ENCODE results near the gene CISD1.
"Not testable (repeated sequence)": the region's sequence is repeated elsewhere in the genome, so short reads cannot be mapped to it uniquely, and the experiment has no call there.

Gene CISD1

DNA sequence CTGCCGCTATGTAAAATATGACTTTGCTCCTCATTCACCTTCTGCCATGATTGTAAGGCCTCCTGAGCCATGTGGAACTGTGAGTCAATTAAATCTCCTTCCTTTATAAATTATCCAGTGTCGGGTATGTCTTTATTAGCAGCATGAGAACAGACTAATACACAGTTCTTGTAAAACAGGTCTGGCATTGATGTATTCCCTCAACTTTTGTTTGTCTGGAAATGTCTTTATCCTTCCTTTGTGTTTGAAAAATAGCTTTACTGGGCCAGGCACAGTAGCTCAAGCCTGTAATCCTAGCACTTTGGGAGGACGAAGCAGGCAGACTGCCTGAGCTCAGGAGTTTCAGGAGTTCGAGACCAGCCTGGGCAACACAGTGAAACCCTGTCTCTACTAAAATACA, 15.8 kb upstream of the CISD1 start:
- Mint-ChIP-seq H3K4me1 (peaks cover 16 to 42% of the 10 kb centered on the region in 2 donors), H3K9me3 (peaks cover 0 to 6% of the 10 kb centered on the region in 2 donors), H3K4me3 (no peak overlapping the region), H3K27ac (no peak overlapping the region), H3K36me3 (peaks cover 3 to 23% of the 10 kb centered on the region in 2 donors), H3K27me3 (no peaks in the 10 kb centered on the region)
- DNase-seq (no peak), ATAC-seq (replicated peaks) (no peak)

- DNase-seq, result no peak
- peaks cover 0 to 4% of the 10 kb centered on the region in 2 donors for H3K9me3 Mint-ChIP-seq
- no peak overlapping the region for H3K4me3 Mint-ChIP-seq
- peaks cover 1 to 23% of the 10 kb centered on the region in 2 donors for H3K36me3 Mint-ChIP-seq
- H3K27me3 Mint-ChIP-seq, result no peaks in the 10 kb centered on the region
- H3K4me1 Mint-ChIP-seq, result peaks cover 16 to 42% of the 10 kb centered on the region in 2 donors
- no peak for ATAC-seq (replicated peaks)
- no peak overlapping the region for H3K27ac Mint-ChIP-seq
Measured at GRCh38 chr10:58254644-58255043, 14.3 kb upstream of the CISD1 start.

GRCh38 chr10:58256013-58256780, 12.8 kb upstream of the CISD1 start:
- not testable (repeated sequence) for ATAC-seq (replicated peaks); H3K4me3 Mint-ChIP-seq; H3K9me3 Mint-ChIP-seq; H3K27me3 Mint-ChIP-seq; DNase-seq
- Mint-ChIP-seq H3K4me1 (peaks cover 20 to 44% of the 10 kb centered on the region in 2 donors), H3K36me3 (peaks cover 1 to 23% of the 10 kb centered on the region in 2 donors), H3K27ac (peak overlapping the region; percentile 47)

DNA sequence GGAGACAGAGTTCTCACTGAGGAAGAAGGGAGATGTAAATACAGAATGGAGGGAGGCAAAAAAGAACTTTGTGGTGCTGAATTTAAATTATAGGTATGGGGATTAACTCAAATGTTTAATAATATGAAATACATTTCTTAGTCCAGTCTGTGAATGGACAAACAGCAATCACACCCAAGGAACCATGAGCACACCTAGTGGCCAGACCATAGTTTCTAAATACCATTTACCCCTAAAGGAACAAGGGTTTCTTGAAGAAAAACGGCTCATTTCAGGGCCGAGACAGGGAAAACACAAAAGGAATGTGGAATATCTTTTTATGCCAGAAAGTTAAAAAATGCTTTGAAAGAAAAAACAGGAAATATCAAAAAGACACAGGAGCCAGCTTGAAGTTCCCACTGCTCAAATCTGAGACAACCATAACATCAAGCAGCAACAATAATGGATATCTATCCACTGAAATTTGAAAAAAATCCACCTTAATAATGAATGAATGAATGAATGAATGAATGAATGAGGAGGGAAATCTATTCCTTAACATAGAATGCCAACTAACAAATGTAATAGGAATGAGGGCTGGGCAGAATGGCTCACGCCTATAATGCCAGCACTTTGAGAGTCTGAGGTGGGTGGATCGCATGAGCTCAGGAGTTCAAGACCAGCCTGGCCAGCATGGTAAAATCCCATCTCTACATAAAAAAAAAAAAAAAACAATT, 9.8 kb upstream of the CISD1 start:
- Mint-ChIP-seq H3K9me3 (peaks cover 0 to under 1% of the 10 kb centered on the region in 2 donors), H3K27ac (no peak overlapping the region), H3K4me1 (peaks cover 14 to 49% of the 10 kb centered on the region in 2 donors), H3K4me3 (no peak overlapping the region), H3K27me3 (no peaks in the 10 kb centered on the region), H3K36me3 (peaks cover 1 to 13% of the 10 kb centered on the region in 2 donors)
- no peak for DNase-seq
- ATAC-seq (replicated peaks), result no peak

DNA sequence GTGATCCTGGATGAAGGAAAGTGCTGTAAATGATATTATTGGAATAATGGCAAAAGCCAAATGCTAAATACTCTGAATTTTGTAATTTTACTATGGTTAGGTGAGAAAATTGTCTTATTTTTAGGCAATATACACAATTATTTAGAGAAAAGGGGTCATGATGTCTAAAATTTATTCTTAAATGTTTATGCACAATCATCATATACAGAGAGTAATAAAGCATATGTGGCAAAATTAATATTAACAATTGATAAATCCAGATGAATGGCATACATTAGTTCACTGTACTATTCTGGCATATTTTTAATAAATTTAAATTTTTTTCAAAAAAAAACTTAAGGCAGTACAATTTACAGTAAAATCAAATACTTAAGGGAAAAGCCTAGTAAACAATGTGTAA, 8.6 kb upstream of the CISD1 start:
- ATAC-seq (replicated peaks) (no peak), DNase-seq (no peak)
- H3K9me3 Mint-ChIP-seq, result no peaks in the 10 kb centered on the region
- peaks cover 9 to 42% of the 10 kb centered on the region in 2 donors for H3K4me1 Mint-ChIP-seq
- no peak overlapping the region for H3K4me3 Mint-ChIP-seq
- H3K27ac Mint-ChIP-seq, result no peak overlapping the region
- H3K36me3 Mint-ChIP-seq, result peaks cover 1 to 3% of the 10 kb centered on the region in 2 donors
- no peaks in the 10 kb centered on the region for H3K27me3 Mint-ChIP-seq

DNA sequence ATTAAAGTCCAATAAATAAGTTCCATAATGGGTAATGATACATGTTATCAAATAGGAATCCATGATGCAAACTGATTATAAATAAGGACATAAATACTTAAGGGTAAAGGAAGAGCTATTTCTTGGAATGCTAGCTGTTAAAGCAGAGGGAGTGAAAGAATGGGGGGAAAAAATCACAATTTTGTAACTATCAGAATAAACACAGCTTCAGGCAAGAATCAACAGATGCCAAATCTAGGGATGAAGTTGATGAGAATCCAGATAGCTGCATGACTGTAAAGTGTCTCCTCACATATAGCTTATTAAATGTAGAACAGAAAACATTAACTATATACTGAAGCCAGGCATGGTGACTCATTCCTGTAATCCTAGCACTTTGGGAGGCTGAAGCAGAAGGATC, 6.2 kb upstream of the CISD1 start:
- ATAC-seq (replicated peaks) (no peak), DNase-seq (no peak)
- H3K36me3 Mint-ChIP-seq, result peaks cover 1 to 4% of the 10 kb centered on the region in 2 donors
- no peak overlapping the region for H3K27ac Mint-ChIP-seq
- H3K27me3 Mint-ChIP-seq, result no peaks in the 10 kb centered on the region
- H3K4me1 Mint-ChIP-seq, result peaks cover 16 to 46% of the 10 kb centered on the region in 2 donors
- no peaks in the 10 kb centered on the region for H3K9me3 Mint-ChIP-seq
- no peak overlapping the region for H3K4me3 Mint-ChIP-seq

DNA sequence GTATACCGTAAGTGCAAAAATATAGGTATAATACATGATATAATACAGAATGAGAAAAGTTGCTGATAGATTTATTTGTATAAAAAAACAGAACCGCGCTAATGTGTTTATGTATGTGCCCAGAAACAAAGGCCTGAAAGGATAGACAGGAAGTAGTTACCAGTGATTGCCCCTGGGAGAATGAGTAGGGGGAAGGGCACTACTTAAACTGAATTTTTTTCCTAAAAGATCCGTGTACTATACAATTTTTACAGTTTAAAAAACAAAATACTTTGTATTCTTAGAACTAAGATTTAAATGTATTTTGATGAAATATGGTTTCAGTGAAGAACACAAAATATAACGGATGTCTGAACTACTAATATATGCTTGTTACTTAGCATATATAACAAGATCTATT, 4.2 kb upstream of the CISD1 start:
- no peak for DNase-seq
- Mint-ChIP-seq H3K4me3 (no peak overlapping the region), H3K27ac (no peak overlapping the region), H3K9me3 (no peaks in the 10 kb centered on the region), H3K27me3 (no peaks in the 10 kb centered on the region), H3K4me1 (peaks cover 16 to 46% of the 10 kb centered on the region in 2 donors), H3K36me3 (peaks cover 0 to 3% of the 10 kb centered on the region in 2 donors)
- no peak for ATAC-seq (replicated peaks)

DNA sequence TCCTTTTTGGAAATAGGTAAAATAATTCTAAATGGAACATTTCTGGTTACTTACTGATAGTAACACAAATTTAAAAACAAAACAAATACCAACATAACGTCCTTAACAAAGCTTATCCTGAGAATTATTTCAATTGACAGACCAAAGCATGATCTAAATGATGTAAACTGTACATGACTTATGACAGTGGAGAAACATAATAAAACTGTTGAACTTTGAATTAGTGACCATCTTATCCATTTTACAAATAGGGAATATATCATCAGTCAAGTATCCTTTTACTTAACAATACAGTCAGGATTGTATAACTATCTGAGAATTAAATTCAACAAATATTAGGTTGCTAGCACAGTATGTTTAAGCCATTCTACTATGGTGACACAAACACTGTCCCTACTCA, 3.7 kb upstream of the CISD1 start:
- DNase-seq (no peak), ATAC-seq (replicated peaks) (no peak)
- H3K4me3 Mint-ChIP-seq, result no peak overlapping the region
- peaks cover 0 to 3% of the 10 kb centered on the region in 2 donors for H3K36me3 Mint-ChIP-seq
- H3K4me1 Mint-ChIP-seq, result peaks cover 16 to 41% of the 10 kb centered on the region in 2 donors
- H3K9me3 Mint-ChIP-seq, result no peaks in the 10 kb centered on the region
- no peak overlapping the region for H3K27ac Mint-ChIP-seq
- no peaks in the 10 kb centered on the region for H3K27me3 Mint-ChIP-seq

- Mint-ChIP-seq H3K4me3 (peak overlapping the region; percentile 97 to 99), H3K27me3 (no peaks in the 10 kb centered on the region), H3K4me1 (peaks cover 12 to 33% of the 10 kb centered on the region in 2 donors), H3K27ac (peak overlapping the region; percentile 99), H3K9me3 (no peaks in the 10 kb centered on the region), H3K36me3 (peaks cover 0 to 3% of the 10 kb centered on the region in 2 donors)
- ATAC-seq (replicated peaks) (peak in 1 of 2 donors; percentile 16), DNase-seq (no peak)
Measured at GRCh38 chr10:58266003-58266825, 2.7 kb upstream of the CISD1 start.

- Mint-ChIP-seq H3K4me3 (peak overlapping the region; percentile 97 to 99), H3K27ac (peak overlapping the region; percentile 99), H3K4me1 (peaks cover 15 to 26% of the 10 kb centered on the region in 2 donors), H3K27me3 (no peaks in the 10 kb centered on the region), H3K9me3 (no peaks in the 10 kb centered on the region), H3K36me3 (peaks cover 0 to 6% of the 10 kb centered on the region in 2 donors)
- ATAC-seq (replicated peaks), result peak; percentile 22 to 31
- peak; percentile 46 for DNase-seq
Measured at GRCh38 chr10:58266826-58267712, 1.9 kb upstream of the CISD1 start.

- no peaks in the 10 kb centered on the region for H3K9me3 Mint-ChIP-seq
- ATAC-seq (replicated peaks) (peak; percentile 68 to 70), DNase-seq (peak; percentile 96)
- H3K4me1 Mint-ChIP-seq, result peaks cover 12 to 21% of the 10 kb centered on the region in 2 donors
- peaks cover 0 to 8% of the 10 kb centered on the region in 2 donors for H3K36me3 Mint-ChIP-seq
- H3K4me3 Mint-ChIP-seq, result peak within 1 kb of the TSS; percentile 97 to 99
- no peaks in the 10 kb centered on the region for H3K27me3 Mint-ChIP-seq
- peak within 1 kb of the TSS; percentile 99 for H3K27ac Mint-ChIP-seq
Measured at GRCh38 chr10:58267713-58268453, 1.1 kb upstream of the CISD1 start, which contains the start of gene IPMK. Gene IPMK, minus strand, starts transcription at chr10:58267894. Its CDS starts 283 bp downstream, at chr10:58267611.

DNA sequence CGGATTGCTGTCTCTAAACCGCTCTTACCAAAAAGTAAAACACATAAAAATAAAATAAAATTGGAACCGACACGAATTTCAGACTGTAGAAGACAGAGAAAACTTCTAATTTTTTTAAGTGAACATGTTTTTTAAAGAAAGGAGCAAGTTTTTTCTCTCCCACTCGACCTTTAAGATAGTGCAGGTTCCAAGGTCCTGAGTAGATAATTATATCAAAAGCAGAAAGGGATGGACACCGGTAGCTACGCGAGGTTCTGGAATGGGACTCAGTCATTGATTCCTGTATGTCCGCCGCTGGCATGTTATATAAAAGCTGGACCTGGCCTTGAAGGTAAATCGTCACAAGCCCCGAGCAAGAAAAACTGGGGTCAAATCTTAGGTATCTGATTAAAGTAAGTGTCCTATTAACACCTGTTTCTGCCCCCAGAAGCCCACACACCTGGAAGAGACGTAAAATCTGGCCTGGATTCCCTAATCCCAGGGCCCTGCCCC, 462 bp upstream of the CISD1 start:
- H3K27me3 Mint-ChIP-seq, result no peaks in the 10 kb centered on the region
- peak overlapping the region; percentile 97 to 99 for H3K4me3 Mint-ChIP-seq
- DNase-seq (no peak), ATAC-seq (replicated peaks) (peak; percentile 1 to 3)
- H3K27ac Mint-ChIP-seq, result peak overlapping the region; percentile 97
- H3K4me1 Mint-ChIP-seq, result peaks cover 14 to 24% of the 10 kb centered on the region in 2 donors
- H3K9me3 Mint-ChIP-seq, result no peaks in the 10 kb centered on the region
- H3K36me3 Mint-ChIP-seq, result peaks cover 0 to 12% of the 10 kb centered on the region in 2 donors
